Activated naive CD8-positive, alpha-beta T cell treated with anti-CD3 and anti-CD28 coated beads, Interleukin-2, amount 50 U/mL, for 24 hours (primary cell): Measurements from ENCODE around the gene DDX25.

ENCODE experiments used
- ATAC-seq: fragments of 150-1000 bp; cut with Tn5 transposase; one replicate; pipeline ENCODE4 v1.10.0; 2021
- DNase-seq: peaks from one replicate; pipeline ENCODE4 v3.0.0; 2021
- H3K27ac Mint-ChIP-seq: one replicate; pipeline ENCODE4 v1.8.0; 2021; ENCODE audit warnings: mild to moderate bottlenecking, mixed read lengths
- H3K27me3 Mint-ChIP-seq: one replicate; pipeline ENCODE4 v1.8.0; 2021; ENCODE audit warnings: mixed read lengths
- H3K36me3 Mint-ChIP-seq: one replicate; pipeline ENCODE4 v1.8.0; 2021; ENCODE audit warnings: low read depth, mixed read lengths
- H3K4me1 Mint-ChIP-seq: one replicate; pipeline ENCODE4 v1.8.0; 2021; ENCODE audit warnings: mixed read lengths
- H3K4me3 Mint-ChIP-seq: one replicate; pipeline ENCODE4 v1.8.0; 2021; ENCODE audit warnings: mild to moderate bottlenecking, moderate library complexity, mixed read lengths
- H3K9me3 Mint-ChIP-seq: one replicate; pipeline ENCODE4 v1.8.0; 2021; ENCODE audit warnings: mixed read lengths

DDX25 gene

DNA sequence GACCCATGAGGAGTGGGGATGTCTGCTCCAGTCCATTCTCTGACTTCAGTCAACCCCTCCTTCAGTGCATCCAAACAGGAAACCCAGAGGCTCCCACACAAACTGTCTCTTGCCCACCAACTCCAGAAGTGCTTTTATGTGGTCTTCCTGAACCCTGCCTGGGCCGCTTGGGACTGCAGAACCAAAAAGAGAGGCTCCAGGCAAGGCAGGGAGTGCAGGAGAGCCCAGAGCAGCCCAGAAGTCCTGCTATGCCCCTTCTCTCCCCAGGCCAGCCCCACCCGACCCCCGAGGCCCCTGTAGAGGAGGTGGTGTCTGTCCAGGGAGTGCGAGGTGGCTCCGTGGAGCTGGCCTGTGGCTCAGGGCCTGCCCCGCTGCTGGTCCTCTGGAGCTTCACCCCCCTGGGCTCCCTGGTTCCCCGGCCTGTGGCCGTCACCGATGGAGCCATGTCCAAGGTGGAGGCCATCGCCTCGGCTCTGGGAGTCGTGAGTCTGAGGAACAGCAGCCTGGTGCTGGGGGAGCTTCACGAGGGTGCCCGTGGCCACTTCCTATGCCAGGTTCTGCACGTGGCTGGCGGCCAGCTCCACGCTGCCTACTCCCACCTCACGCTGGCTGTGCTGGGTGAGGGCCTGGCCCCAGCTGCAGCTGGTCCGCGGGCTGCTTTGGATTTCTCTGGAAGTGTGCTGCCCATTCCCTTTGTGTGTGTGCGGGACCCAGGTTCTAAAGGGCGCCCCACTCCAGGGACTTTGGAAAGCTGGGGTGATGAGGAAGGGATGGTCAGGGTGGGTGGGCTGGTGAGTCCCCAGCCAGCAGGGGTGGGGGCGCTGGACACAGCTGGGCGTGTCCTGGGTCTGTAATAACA lies 43.3 kb downstream of the DDX25 start:
- no peak for ATAC-seq
- H3K9me3 Mint-ChIP-seq = no peaks in the 10 kb centered on the region
- H3K36me3 Mint-ChIP-seq = no peaks in the 10 kb centered on the region
- H3K4me3 Mint-ChIP-seq = no peak overlapping the region
- DNase-seq = no peak
- H3K4me1 Mint-ChIP-seq = no peaks in the 10 kb centered on the region
- no peaks in the 10 kb centered on the region for H3K27me3 Mint-ChIP-seq
- H3K27ac Mint-ChIP-seq = no peak overlapping the region

DNA sequence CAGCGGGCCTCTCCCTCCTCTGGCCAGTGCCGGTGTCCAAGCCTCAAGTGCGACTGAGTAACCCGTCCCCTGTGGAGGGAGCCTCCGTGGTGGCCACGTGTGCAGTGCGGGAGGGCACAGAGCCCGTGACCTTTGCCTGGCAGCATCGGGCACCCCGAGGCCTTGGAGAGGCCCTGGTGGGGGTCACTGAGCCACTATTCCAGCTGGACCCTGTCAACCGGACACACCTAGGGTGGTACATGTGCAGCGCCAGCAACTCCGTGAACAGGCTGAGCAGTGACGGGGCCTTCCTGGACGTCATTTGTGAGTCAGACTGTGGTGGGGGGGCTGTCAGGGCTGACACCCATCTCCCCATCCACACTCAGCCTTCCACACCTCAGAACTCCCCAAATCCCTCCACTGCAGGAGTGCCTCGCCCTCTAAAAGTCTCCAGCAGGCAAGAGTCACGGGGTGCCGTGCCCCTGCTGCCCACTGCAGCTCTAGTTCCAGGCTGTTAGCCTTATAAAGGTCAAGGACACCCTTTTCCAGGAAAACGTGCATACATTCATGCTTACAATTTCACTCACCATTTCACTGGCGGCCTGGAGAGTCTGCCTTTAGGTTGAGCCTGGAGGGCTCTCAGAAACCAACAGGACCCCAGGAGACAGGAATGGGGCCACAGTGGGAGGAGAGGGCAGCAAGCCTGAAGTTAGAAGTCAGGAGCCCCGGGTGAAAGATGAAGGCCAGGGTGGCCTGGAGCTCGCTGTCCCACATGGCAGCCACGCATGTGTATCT lies 44.2 kb downstream of the DDX25 start:
- H3K4me1 Mint-ChIP-seq = no peaks in the 10 kb centered on the region
- ATAC-seq (no peak), DNase-seq (no peak)
- H3K4me3 Mint-ChIP-seq = no peak overlapping the region
- no peak overlapping the region for H3K27ac Mint-ChIP-seq
- H3K36me3 Mint-ChIP-seq = no peaks in the 10 kb centered on the region
- no peaks in the 10 kb centered on the region for H3K9me3 Mint-ChIP-seq
- H3K27me3 Mint-ChIP-seq = no peaks in the 10 kb centered on the region

DNA sequence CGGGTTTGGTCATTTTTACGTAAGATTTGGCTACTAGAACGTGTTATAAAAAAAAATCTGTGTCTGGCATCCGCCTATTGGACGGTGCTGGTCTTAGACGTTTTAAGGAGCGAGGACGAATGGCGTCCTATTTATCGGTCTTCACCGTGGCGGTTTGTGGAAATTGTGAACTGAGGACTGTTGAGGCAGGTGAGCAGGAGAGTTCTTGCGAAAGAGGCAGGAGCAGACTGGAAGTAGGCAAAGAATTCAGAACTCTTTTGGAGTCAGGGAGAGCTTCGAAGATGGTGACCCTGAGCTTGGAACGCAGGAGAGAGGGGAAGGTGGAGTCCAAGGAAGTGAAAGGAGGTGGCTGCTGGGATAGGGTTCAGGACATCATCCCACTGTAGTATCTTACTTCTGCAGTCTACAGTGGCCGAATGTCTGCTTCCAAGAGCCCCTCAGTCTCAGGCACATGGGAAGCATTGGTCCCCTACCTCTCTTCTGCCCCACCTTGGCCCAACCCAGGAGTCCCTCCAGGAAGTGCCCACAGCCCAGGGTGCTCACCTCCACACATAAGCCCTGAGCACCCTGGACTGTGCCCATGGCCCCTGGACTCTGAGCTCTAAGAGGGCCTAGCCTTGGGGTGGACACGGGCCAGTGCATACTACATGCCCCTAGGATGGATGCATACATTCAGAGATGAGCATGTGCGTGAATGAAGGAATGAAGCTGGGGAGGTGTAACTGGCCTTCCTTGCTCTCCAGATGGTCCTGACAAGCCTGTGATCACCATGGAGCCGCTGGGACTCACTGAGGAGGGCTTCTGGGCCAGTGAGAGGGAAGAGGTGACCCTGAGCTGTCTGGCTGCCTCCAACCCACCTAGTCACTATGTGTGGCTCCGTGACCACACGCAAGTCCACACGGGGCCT lies 45.2 kb downstream of the DDX25 start:
- Mint-ChIP-seq H3K4me1 (no peaks in the 10 kb centered on the region), H3K27ac (no peak overlapping the region), H3K9me3 (no peaks in the 10 kb centered on the region), H3K36me3 (no peaks in the 10 kb centered on the region), H3K4me3 (no peak overlapping the region), H3K27me3 (no peaks in the 10 kb centered on the region)
- no peak for ATAC-seq
- DNase-seq = no peak

DNA sequence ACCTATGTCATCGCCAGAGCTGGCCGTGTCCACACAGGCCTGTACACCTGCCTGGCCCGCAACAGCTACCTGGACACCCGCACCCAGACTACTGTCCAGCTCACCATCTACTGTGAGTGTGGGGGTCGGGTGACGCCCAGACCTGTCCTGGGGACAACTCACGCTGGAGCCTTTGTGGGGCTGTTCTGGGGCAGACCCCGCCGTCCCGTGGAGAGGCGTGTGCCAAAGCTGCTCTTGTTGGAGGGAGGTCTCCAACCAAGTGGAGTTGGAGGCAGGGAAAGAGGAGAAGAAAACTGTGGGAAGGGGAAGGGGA lies 45.8 kb downstream of the DDX25 start:
- DNase-seq = no peak
- Mint-ChIP-seq H3K9me3 (no peaks in the 10 kb centered on the region), H3K36me3 (no peaks in the 10 kb centered on the region), H3K27me3 (no peaks in the 10 kb centered on the region), H3K4me1 (no peaks in the 10 kb centered on the region), H3K4me3 (no peak overlapping the region), H3K27ac (no peak overlapping the region)
- no peak for ATAC-seq

DNA sequence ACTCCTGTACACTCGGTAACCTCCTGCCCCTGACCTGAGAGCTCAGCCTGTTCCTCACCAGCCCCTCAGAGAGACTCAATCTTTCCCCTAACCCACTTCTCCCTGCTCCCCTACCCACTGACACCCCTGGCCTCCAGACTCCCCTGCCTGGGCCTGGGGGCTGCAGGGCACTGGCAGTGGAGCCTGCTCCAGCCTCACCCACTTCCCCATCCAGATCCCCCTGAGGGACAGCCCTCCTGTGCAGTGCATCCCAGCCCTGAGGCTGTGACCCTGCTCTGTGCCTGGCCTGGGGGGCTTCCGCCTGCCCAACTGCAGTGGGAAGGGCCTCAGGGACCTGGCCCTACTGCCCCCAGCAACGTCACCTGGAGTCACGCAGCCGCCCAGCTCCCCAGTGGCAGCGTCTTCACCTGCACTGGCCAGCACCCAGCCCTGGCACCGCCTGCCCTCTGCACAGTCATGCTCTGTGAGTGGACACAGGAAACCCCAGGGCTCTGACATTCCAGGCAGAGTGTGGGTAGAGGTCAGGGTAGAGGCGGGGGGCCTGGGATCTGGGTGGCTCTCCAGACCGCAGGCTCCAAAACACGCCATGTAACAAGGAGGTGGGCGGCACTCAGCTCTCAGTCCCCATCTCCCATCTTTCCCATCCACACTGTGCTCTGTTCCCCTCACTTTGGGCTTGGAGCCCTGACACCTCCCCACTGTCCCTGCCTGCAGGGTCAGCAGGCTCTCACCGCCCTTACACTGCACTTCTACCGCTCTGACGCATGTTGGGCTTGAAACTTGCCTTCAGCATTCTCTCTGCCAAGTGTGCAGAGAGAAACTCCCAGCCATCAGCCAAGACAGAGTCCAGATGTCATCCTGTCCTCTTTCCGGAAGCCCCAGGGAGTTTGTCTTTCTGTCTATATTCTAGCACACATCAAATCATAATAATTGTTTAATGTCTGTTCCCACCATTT lies 46.7 kb downstream of the DDX25 start:
- ATAC-seq (no peak), DNase-seq (no peak)
- no peaks in the 10 kb centered on the region for H3K4me1 Mint-ChIP-seq
- H3K27ac Mint-ChIP-seq = no peak overlapping the region
- H3K36me3 Mint-ChIP-seq = no peaks in the 10 kb centered on the region
- no peaks in the 10 kb centered on the region for H3K9me3 Mint-ChIP-seq
- H3K4me3 Mint-ChIP-seq = no peak overlapping the region
- no peaks in the 10 kb centered on the region for H3K27me3 Mint-ChIP-seq

DNA sequence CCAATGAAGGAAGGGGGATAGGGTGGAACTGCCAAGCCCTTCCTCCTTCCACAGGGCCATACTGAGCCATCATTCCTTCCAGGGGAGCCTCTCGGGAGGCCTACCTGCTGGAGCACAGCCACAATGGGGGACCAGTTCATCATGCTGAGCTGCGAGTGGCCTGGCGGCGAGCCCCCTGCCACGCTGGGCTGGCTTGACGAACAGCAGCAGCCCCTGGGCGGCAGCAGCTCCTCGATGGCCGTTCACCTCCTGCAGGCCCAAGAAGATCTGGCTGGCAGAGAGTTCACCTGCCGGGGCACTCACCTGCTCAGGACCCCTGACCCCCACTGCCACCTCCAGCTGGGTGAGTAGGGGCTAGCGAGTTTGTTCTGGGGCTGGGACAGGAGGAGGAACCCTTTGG lies 47.4 kb downstream of the DDX25 start:
- H3K9me3 Mint-ChIP-seq = no peaks in the 10 kb centered on the region
- no peak overlapping the region for H3K4me3 Mint-ChIP-seq
- no peak for DNase-seq
- ATAC-seq = no peak
- H3K27me3 Mint-ChIP-seq = no peaks in the 10 kb centered on the region
- H3K36me3 Mint-ChIP-seq = no peaks in the 10 kb centered on the region
- no peak overlapping the region for H3K27ac Mint-ChIP-seq
- H3K4me1 Mint-ChIP-seq = no peaks in the 10 kb centered on the region

DNA sequence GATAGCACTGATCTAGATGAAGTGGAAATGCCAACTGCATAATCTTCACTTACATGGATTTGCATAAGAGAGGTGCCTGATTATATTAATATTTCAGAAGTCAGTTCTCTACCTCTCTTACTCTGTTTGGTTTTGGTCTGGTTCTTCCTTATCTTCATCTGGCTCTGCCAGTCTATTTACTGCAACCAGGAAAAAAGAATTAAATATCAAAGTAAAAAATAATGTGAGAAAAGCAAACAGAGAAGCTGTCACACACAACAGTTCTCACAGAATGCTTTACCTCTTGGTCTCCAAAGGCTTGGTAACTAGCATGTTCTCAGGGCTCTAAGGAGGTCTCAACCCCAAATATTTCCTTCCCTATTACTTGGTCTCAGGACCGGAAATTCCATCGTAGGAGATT lies 48.3 kb downstream of the DDX25 start:
- Mint-ChIP-seq H3K27me3 (no peaks in the 10 kb centered on the region), H3K36me3 (no peaks in the 10 kb centered on the region), H3K4me1 (no peaks in the 10 kb centered on the region), H3K4me3 (no peak overlapping the region), H3K9me3 (no peaks in the 10 kb centered on the region), H3K27ac (no peak overlapping the region)
- DNase-seq (no peak), ATAC-seq (no peak)

DNA sequence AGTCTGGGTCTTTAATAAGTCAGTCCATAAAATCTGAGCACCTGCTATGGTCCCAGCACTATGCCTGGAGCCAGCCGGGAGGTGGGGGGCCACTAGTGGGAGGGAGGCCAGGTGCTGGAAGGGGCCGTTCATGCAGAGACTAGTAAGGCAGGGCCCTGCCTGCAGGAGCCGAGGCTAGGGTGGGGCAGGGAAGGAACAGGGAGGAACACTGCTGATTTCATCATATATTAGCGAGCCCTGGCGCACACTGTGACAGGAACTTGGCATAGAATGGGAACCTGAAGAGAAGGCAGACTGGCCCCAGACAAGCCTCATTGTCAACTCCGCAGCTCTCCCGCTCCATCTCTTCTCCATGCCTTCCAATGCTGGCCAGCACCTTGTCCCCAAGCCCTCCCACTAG lies 48.7 kb downstream of the DDX25 start:
- H3K27me3 Mint-ChIP-seq = no peaks in the 10 kb centered on the region
- no peak for ATAC-seq
- H3K9me3 Mint-ChIP-seq = no peaks in the 10 kb centered on the region
- H3K4me3 Mint-ChIP-seq = no peak overlapping the region
- H3K36me3 Mint-ChIP-seq = no peaks in the 10 kb centered on the region
- H3K4me1 Mint-ChIP-seq = no peaks in the 10 kb centered on the region
- no peak overlapping the region for H3K27ac Mint-ChIP-seq
- DNase-seq = no peak

DNA sequence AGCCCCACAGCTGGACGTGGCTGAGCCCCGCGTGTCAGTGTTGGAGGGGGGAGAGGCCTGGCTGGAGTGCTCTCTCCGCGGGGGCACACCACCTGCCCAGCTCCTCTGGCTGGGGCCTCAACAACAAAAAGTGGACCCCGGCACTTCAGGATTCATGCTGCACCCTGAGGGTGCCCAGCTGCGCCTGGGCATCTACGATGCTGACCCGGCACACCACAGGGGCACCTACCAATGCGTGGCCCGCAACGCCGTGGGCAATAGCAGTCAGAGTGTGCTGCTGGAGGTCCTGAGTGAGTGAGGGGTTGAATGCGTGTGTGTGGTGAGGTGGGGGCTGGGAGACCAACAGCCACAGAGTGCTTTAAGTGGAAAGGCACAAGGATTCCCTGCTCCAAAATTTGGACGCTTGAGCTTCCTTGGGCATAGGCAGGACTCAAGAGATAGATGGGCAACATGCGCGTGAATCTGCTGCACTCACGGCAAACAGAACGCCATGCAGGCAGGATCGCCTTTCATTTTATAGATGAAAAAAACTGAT lies 49.2 kb downstream of the DDX25 start:
- DNase-seq (no peak), ATAC-seq (no peak)
- H3K27me3 Mint-ChIP-seq = no peaks in the 10 kb centered on the region
- no peaks in the 10 kb centered on the region for H3K4me1 Mint-ChIP-seq
- no peak overlapping the region for H3K27ac Mint-ChIP-seq
- H3K4me3 Mint-ChIP-seq = no peak overlapping the region
- H3K9me3 Mint-ChIP-seq = no peaks in the 10 kb centered on the region
- H3K36me3 Mint-ChIP-seq = no peaks in the 10 kb centered on the region

DNA sequence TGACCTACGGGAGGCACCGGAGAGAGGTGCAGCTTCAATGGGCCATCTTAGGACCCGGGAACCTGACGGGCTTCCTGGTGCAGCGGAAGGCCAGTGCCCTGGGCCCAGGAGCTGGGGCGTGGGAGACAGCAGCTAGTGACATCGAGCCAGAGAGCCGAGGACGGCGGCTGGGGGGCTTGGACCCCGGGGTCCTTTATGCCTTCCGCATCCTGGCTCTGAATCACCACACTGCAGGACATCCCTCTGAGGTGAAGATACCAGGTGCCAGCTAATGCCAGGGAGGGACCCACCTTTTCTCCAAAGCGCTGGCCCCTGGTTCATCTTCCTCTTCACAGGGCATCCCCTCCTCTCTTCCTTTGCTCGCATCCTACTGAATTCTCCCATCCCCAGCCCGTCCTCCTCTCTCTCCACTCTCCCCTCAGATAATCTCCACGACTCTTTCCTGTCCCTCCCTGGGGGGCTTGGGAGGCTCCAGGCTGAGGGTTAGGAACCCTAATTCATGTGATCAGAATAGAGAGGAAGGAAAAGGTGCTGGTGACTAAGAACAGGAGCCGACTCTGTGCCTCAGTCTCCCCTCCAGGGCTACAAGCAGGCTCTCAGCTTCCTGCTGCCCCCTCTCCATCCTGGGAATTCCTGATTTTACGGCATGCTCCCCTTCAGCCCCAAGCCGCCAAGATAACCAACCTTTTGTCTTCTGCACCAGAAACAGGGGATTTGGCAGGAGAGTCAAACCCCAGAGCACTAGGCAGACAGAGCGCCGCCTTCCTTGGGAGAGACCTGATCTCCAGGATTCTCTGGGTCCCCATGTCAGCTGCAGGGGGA lies 50.0 kb downstream of the DDX25 start:
- no peak for DNase-seq
- Mint-ChIP-seq H3K27me3 (no peaks in the 10 kb centered on the region), H3K4me3 (no peak overlapping the region), H3K36me3 (no peaks in the 10 kb centered on the region), H3K9me3 (no peaks in the 10 kb centered on the region), H3K27ac (no peak overlapping the region), H3K4me1 (no peaks in the 10 kb centered on the region)
- no peak for ATAC-seq

DNA sequence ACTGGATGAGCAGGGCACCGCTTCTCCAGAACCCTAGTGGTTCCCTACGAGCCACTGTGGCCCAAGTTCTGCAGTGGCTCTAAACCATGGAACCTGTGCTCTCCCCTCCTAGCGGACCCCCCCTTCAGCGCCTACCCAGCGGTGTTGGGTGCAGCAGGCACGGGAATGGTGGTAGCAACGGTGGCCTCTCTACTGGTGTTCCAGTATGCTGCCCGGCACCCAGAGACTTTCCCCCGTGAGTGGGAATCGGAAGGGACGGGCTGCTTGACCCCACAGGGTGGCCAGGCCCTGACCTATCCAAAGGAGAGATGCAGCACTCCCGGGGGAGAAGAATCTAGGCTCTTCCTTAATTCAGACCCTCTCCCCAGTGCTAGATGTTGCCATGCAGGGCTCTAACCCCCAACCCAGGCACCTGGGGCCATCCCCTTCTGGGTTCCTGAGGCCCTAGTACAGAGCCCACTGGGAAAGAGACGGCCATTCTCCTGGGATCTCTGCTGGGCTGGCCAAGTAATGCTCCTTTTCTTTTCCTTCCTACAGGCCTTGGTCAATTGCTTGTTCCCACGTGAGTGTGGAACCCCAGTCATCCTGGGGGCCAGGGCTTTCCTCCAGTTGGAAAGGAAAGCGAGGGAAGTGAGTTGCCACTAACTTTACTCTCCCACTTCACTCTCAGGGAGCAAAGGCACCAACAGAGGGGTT lies 50.8 kb downstream of the DDX25 start:
- DNase-seq = no peak
- ATAC-seq = no peak

DNA sequence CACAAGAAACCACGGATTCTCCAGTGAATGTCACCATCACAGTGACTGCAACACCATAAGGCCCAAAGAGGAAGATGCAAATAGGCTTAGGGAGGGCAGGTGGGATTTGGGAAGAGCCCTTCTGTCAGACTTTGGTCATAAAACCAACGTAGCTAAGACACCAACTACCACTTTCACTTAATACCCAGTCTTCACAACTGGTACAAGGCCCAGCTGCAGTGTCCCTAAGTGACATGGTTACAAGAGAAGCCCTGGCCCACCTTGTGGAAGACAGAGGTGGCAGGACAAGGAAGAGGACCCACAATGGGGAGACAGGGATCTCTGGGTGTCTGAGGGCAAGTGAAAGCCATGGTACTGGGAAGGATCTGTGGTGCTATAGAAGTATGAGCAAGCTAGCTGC lies 51.5 kb downstream of the DDX25 start:
- no peaks in the 10 kb centered on the region for H3K36me3 Mint-ChIP-seq
- DNase-seq = no peak

More for the DNA sequence above, 50.8 kb downstream of the DDX25 start:
- H3K27me3 Mint-ChIP-seq = no peaks in the 10 kb centered on the region
- H3K4me3 Mint-ChIP-seq = no peak overlapping the region
- H3K4me1 Mint-ChIP-seq = no peaks in the 10 kb centered on the region
- no peak overlapping the region for H3K27ac Mint-ChIP-seq
- no peaks in the 10 kb centered on the region for H3K9me3 Mint-ChIP-seq
- H3K36me3 Mint-ChIP-seq = no peaks in the 10 kb centered on the region

More for the DNA sequence above, 51.5 kb downstream of the DDX25 start:
- Mint-ChIP-seq H3K4me3 (no peak overlapping the region), H3K27me3 (no peaks in the 10 kb centered on the region), H3K4me1 (no peaks in the 10 kb centered on the region), H3K27ac (no peak overlapping the region), H3K9me3 (no peaks in the 10 kb centered on the region)
- ATAC-seq = no peak
